ENCODE measurements around the gene ANKRD13A. TPM values are rescaled to one million over a fixed set of nuclear protein-coding genes. Genes with fewer than 3 reads are reported as not detected.

ANKRD13A gene
- total and polyA plus RNA-seq, 2 of the 8 experiments (the other 6 are each of a cell fraction or from before 2014, with no cell fraction given): 16.8 to 21.4 TPM

- Histone ChIP-seq H4K8ac (ENCODE audit: extremely low read depth, insufficient read depth, low read length) (no peak overlapping the region), H3K4me1 (replicated peaks in 1 of 4; ENCODE audit: control insufficient read depth in 3 of 4, insufficient read depth in 4 of 4, low read length in 3 of 4) (no peaks in the 10 kb centered on the region; a peak in 2 of 7 replicates)
- WGBS, 2 experiments (ENCODE audit: extremely low coverage in 1 of 2, insufficient coverage in 1 of 2, insufficient read length in 1 of 2, insufficient replicate concordance in 2 of 2, low coverage in 1 of 2, low lambda C conversion rate in 2 of 2, missing lambda C conversion rate in 1 of 2): 93% methylated on average over 6 of the region's 6 CpGs; no CpG with 5 or more reads in 1 of the 2 experiments
These were observed 51.7 kb downstream of the ANKRD13A start for GRCh38 chr12:110050927-110051326.

More at GRCh38 chr12:110050927-110051326, 51.7 kb downstream of the ANKRD13A start:
- Histone ChIP-seq H4K20me1 (replicated peaks in 1 of 2; ENCODE audit: control insufficient read depth in 1 of 2, insufficient read depth in 2 of 2, low read length in 2 of 2) (no peaks in the 10 kb centered on the region), H2AFZ (ENCODE audit: low read length) (no peak overlapping the region; the same call in 1 of the 2 replicates), H3K14ac (ENCODE audit: insufficient read length) (no peak overlapping the region), H2AK5ac (ENCODE audit: low read depth, low read length) (no peak overlapping the region), H2BK20ac (ENCODE audit: low read length) (no peak overlapping the region), H3K23ac (ENCODE audit: insufficient read length) (no peak overlapping the region), H4K5ac (ENCODE audit: insufficient read length, low read depth, low read length) (no peak overlapping the region), H3K36me3 (ENCODE audit: control insufficient read depth in 2 of 4, insufficient read depth in 4 of 4, low read length in 3 of 4) (no peaks in the 10 kb centered on the region), H3K4ac (replicated peaks; ENCODE audit: insufficient read length, low read depth, low read length) (no peak overlapping the region), H3K9ac (replicated peaks in 1 of 4; ENCODE audit: extremely low read depth in 1 of 4, low read depth in 3 of 4, low read length in 3 of 4) (no peak overlapping the region), H3K23me2 (ENCODE audit: low read depth, low read length) (peaks cover 2% of the 10 kb centered on the region; the same call in 1 of the 2 replicates), H3K79me2 (ENCODE audit: control insufficient read depth in 1 of 2, insufficient read depth in 2 of 2, low read length in 2 of 2) (peaks cover 0 to 12% of the 10 kb centered on the region in 2 experiments; a peak in 2 of 4 replicates), H3K27me3 (replicated peaks in 1 of 4; ENCODE audit: control insufficient read depth in 3 of 4, extremely low read depth in 1 of 4, insufficient read depth in 3 of 4, low read length in 3 of 4) (no peaks in the 10 kb centered on the region), H4K91ac (replicated peaks; ENCODE audit: insufficient read length, low read length) (no peak overlapping the region), H3K4me3 (ENCODE audit: extremely low read depth in 1 of 4, insufficient read depth in 2 of 4, low read depth in 3 of 4, low read length in 4 of 4) (no peak overlapping the region), H2BK5ac (ENCODE audit: low read depth, low read length) (no peak overlapping the region), H3K27ac (ENCODE audit: low read depth, low read length) (no peak overlapping the region), H2BK12ac (ENCODE audit: low read depth, low read length) (no peak overlapping the region), H3K4me2 (ENCODE audit: insufficient read depth in 1 of 2, low read depth in 2 of 2, low read length in 2 of 2) (no peak overlapping the region), H2BK15ac (ENCODE audit: low read length) (no peak overlapping the region), H3K18ac (ENCODE audit: extremely low read depth, low read length) (no peak overlapping the region), H2BK120ac (replicated peaks; ENCODE audit: low read depth, low read length) (no peak overlapping the region), H3K9me3 (ENCODE audit: insufficient read depth in 2 of 2, low read depth in 1 of 2, low read length in 1 of 2) (no peaks in the 10 kb centered on the region), H3K79me1 (ENCODE audit: low read depth, low read length) (peaks cover 3% of the 10 kb centered on the region; the same call in 1 of the 2 replicates), H3K56ac (replicated peaks; ENCODE audit: insufficient read length, low read depth, low read length) (no peak overlapping the region)
- CTCF ChIA-PET (ENCODE audit: partially characterized antibody): interaction anchor here (0.6 to 1.0 kb wide), 2 partner anchors 8 to 14 kb away, joined by 3 read pairs; no protein-coding TSS in a partner anchor
- no peak for DNase-seq (ENCODE audit: low read depth in 1 of 2, low spot score in 2 of 2)
- POLR2A ChIA-PET (ENCODE audit: partially characterized antibody): interaction anchor here (0.6 kb wide), 1 partner anchor 1261 kb away, joined by 3 read pairs; no protein-coding TSS in a partner anchor
- FAIRE-seq: no peak
- TF ChIP-seq HDAC2 (IDR thresholded peaks at IDR 0.05; ENCODE audit: borderline replicate concordance in 1 of 2, low read depth in 2 of 2, low read length in 2 of 2) (no peak), KDM4A (IDR thresholded peaks at IDR 0.05; ENCODE audit: low read depth, low read length, severe bottlenecking) (no peak), SP1 (IDR thresholded peaks at IDR 0.05; ENCODE audit: low read depth, low read length) (no peak)

All from H1 (cell line).